Nephron progenitor cell (in vitro differentiated cells): Measurements from ENCODE around the gene ADAMTS16.
A peak's percentile ranks its signal among the peaks of the same experiment; 100 is the strongest.

Source experiments
- DNase-seq: peaks from one replicate; pipeline ENCODE4 v3.0.0; 2021
- H3K27ac Mint-ChIP-seq: 2 replicates; pipeline ENCODE4 v1.8.0; 2021; ENCODE audit warnings: mild to moderate bottlenecking, moderate library complexity, mixed read lengths
- H3K27me3 Mint-ChIP-seq: 2 replicates; pipeline ENCODE4 v1.8.0; 2021; ENCODE audit warnings: mild to moderate bottlenecking, low read depth, mixed read lengths; ENCODE audit not compliant: poor library complexity
- H3K36me3 Mint-ChIP-seq: 2 replicates; pipeline ENCODE4 v1.8.0; 2021; ENCODE audit warnings: low read depth, mixed read lengths
- H3K4me1 Mint-ChIP-seq: 2 replicates; pipeline ENCODE4 v1.8.0; 2021; ENCODE audit warnings: mixed read lengths
- H3K4me3 Mint-ChIP-seq: 2 replicates; pipeline ENCODE4 v1.8.0; 2021; ENCODE audit warnings: mild to moderate bottlenecking, moderate library complexity, mixed read lengths
- H3K9me3 Mint-ChIP-seq: 2 replicates; pipeline ENCODE4 v1.8.0; 2021; ENCODE audit warnings: mild to moderate bottlenecking, moderate library complexity, mixed read lengths
- CTCF ChIP-seq: fragments of 200-600 bp; sonication (generic); IDR thresholded peaks from 2 replicates; pipeline ENCODE4 v1.5.0; 2021; ENCODE audit warnings: antibody characterized with exemption

ADAMTS16 gene

DNA sequence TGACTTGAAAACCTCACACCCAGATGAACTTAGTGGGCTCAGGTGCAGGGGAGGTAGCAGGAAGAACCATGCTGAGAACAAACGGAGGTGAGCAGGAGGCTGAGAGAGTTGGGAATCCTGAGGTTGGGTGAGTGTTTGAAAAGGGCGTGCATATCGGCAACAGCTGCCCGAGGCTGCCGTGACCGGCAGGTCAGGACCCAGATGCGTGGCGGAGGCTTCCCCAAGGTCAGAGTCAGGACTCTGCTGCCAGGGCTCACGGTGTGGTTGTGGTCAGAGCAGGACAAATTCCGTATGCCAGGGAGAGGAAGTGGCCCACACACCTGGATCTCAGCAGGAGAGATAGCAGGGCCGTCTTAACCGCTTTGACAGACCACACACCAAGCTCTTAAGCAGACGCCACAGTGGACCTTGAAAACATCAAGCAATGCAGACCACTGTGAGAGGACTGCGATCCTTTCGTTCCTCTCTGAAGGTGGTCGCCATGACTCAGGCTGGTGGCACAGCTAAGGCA is 43.1 kb downstream of the ADAMTS16 start:
- Mint-ChIP-seq H3K4me3 (peak overlapping the region; percentile 45), H3K36me3 (no peaks in the 10 kb centered on the region), H3K27me3 (peaks cover 49% of the 10 kb centered on the region), H3K27ac (no peak overlapping the region), H3K4me1 (peaks cover 10% of the 10 kb centered on the region), H3K9me3 (no peaks in the 10 kb centered on the region)
- DNase-seq = peak; percentile 17
- no peak for TF ChIP-seq CTCF

DNA sequence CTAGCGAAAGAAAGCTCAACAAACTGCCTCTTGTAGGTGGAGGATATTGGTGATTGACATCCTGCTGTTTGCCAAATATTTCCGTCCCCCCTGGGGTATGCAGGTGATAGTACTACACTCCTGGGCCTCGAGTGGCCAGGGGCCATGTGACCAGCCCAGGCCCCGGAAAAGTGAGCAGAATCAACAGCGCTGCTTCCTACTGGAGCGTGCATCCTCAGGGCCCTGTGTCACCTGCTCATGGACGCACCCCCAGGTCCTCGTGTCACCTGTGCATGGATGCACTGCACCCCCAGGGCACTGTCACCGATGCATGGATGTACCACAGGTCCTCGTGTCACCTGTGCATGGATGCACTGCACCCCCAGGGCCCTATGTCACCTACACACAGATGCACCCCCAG is 43.8 kb downstream of the ADAMTS16 start:
- no peak for TF ChIP-seq CTCF
- Mint-ChIP-seq H3K27me3 (peaks cover 53% of the 10 kb centered on the region), H3K27ac (no peak overlapping the region), H3K4me3 (no peak overlapping the region), H3K36me3 (no peaks in the 10 kb centered on the region), H3K9me3 (no peaks in the 10 kb centered on the region), H3K4me1 (peaks cover 10% of the 10 kb centered on the region)
- DNase-seq = no peak

DNA sequence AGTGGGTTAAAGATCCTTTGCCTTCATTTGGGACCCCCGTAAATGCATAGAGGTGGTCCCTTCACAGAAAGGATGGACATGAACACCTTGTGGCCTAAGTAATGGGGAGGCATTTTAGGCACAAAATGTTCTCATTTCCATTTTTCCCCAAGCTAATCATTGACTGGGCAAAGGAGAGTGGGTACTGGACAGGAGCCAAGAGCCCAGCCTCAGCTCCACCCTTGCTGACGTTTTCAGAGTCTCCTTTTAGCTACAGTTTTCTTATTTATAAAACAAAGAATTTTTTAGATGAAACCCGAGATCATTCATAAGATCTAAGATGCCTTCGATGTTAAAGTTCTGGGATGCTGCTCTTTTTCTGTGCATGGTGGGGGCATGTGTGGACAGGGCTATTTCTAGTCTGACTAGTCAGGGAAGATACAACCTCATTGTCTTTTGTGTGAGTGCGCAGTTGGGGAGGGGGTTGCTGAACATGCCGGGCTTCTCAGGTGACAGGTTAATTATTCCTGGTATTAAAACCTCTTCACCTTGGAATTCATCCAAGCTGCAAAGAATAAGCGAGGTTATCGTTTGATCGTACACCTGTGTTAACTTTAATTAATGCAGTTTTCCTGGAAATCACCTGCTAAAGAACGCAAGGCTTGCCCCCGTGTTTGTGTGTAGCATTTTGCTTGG is 48.4 kb downstream of the ADAMTS16 start:
- Mint-ChIP-seq H3K27me3 (peaks cover 23% of the 10 kb centered on the region), H3K36me3 (no peaks in the 10 kb centered on the region), H3K4me1 (peaks cover 2% of the 10 kb centered on the region), H3K4me3 (no peak overlapping the region), H3K27ac (no peak overlapping the region), H3K9me3 (no peaks in the 10 kb centered on the region)
- no peak for DNase-seq
- no peak for TF ChIP-seq CTCF

DNA sequence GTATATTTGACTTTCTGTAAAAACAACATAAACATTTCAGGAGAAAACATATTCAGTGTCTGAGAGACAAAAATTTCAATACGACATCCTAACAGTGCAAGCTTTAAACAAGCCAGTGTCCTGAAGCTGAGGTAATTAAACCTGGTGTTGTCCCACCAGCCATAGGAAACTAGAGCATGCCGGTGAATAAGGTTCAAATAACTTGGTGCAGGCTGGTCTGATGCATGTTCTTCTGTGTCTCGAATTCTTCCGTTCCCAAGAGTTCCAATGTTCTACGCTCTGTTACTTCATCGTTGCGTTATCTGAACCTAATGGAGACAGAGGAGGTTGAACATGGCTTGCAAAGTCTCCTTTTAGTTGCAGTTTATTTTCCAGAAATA is 48.9 kb downstream of the ADAMTS16 start:
- H3K27ac Mint-ChIP-seq = no peak overlapping the region
- H3K4me3 Mint-ChIP-seq = no peak overlapping the region
- DNase-seq = no peak
- H3K36me3 Mint-ChIP-seq = no peaks in the 10 kb centered on the region
- no peaks in the 10 kb centered on the region for H3K9me3 Mint-ChIP-seq
- no peaks in the 10 kb centered on the region for H3K4me1 Mint-ChIP-seq
- TF ChIP-seq CTCF = no peak
- peaks cover 18% of the 10 kb centered on the region for H3K27me3 Mint-ChIP-seq

- Mint-ChIP-seq H3K9me3 (no peaks in the 10 kb centered on the region), H3K4me1 (no peaks in the 10 kb centered on the region), H3K36me3 (no peaks in the 10 kb centered on the region), H3K27me3 (peaks cover 13% of the 10 kb centered on the region), H3K27ac (no peak overlapping the region), H3K4me3 (no peak overlapping the region)
- DNase-seq = no peak
- no peak for TF ChIP-seq CTCF
Observed at GRCh38 chr5:5191906-5192305, 51.8 kb downstream of the ADAMTS16 start.

- Mint-ChIP-seq H3K27me3 (peaks cover 13% of the 10 kb centered on the region), H3K4me3 (no peak overlapping the region), H3K4me1 (no peaks in the 10 kb centered on the region), H3K9me3 (no peaks in the 10 kb centered on the region), H3K36me3 (no peaks in the 10 kb centered on the region), H3K27ac (no peak overlapping the region)
- no peak for TF ChIP-seq CTCF
- no peak for DNase-seq
Observed at GRCh38 chr5:5192681-5193080, 52.6 kb downstream of the ADAMTS16 start.
